ENCODE data around the gene RAPGEF2. TPM values are rescaled to one million over a fixed set of nuclear protein-coding genes. Genes with fewer than 3 reads are reported as not detected.

RAPGEF2 gene
- polyA plus RNA-seq, 1 donor (not counting 4 experiments of a cell fraction or from before 2014, with no cell fraction given): 23.8 TPM

GRCh38 chr4:159204566-159204965, 101.7 kb downstream of the RAPGEF2 start:
- Histone ChIP-seq H4K20me1 (ENCODE audit: control insufficient read depth, extremely low read depth, insufficient read depth, low read length) (no peaks in the 10 kb centered on the region), H3K4me2 (ENCODE audit: control insufficient read depth, extremely low read depth, insufficient read depth, low read depth, low read length) (no peak overlapping the region), H3K4me1 (ENCODE audit: control insufficient read depth, extremely low read depth, insufficient read depth, low read length) (peaks cover 6% of the 10 kb centered on the region), H3K9ac (ENCODE audit: control insufficient read depth, extremely low read depth, insufficient read depth, low read length) (no peak overlapping the region), H2AFZ (ENCODE audit: control insufficient read depth, low read length) (no peak overlapping the region), H3K9me3 (ENCODE audit: control insufficient read depth, low read depth, low read length) (no peaks in the 10 kb centered on the region), H3K27me3 (ENCODE audit: control insufficient read depth, extremely low read depth, insufficient read depth, low read length) (no peaks in the 10 kb centered on the region), H3K27ac (ENCODE audit: control insufficient read depth, insufficient read depth, low read length) (no peak overlapping the region), H3K4me3 (ENCODE audit: control insufficient read depth in 2 of 3, extremely low read depth in 1 of 3, insufficient read depth in 2 of 3, low read depth in 1 of 3, low read length in 3 of 3) (no peak overlapping the region), H3K79me2 (ENCODE audit: control insufficient read depth, insufficient read depth, low read length) (peaks cover 8% of the 10 kb centered on the region), H3K36me3 (ENCODE audit: control insufficient read depth in 2 of 2, extremely low read depth in 1 of 2, insufficient read depth in 2 of 2, low read length in 2 of 2) (no peaks in the 10 kb centered on the region), H3K9me1 (ENCODE audit: control insufficient read depth, extremely low read depth, insufficient read depth, low read length) (no peaks in the 10 kb centered on the region)
- dilution Hi-C loops (cut with MboI; ENCODE audit: extremely low pct_ligation_motif_present, low sequenced_read_pairs): no loop called here
- DNase-seq (ENCODE audit: low read depth, low spot score) (no peak), FAIRE-seq (no peak)
- TF ChIP-seq EZH2 (IDR thresholded peaks at IDR 0.05; ENCODE audit: low read length) (no peak), CTCF (optimal IDR thresholded peaks at IDR 0.05 in 1 of 3, IDR thresholded peaks at IDR 0.05 in 1 of 3, conservative IDR thresholded peaks at IDR 0.05 in 1 of 3; ENCODE audit: extremely low read depth in 1 of 3, insufficient read depth in 2 of 3, low read length in 3 of 3) (no peak)

DNA sequence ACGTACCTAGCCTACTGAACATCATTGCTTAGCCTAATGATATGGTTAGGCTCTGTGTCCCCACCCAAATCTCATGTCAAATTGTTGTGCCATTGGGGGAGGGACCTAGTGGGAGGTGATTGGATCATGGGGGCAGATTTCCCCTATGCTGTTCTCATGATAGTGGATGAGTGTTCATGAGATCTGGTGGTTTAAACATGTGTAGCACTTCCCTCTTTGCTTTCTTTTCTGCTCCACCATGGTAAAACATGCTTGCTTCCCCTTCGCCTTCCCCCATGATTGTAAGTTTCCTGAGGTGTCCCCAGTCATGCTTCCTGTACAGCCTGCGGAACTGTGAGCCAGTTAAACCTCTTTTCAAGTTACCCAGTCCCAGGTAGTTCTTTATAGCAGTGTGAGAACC, 102.6 kb downstream of the RAPGEF2 start:
- TF ChIP-seq CTCF (optimal IDR thresholded peaks at IDR 0.05 in 1 of 3, IDR thresholded peaks at IDR 0.05 in 1 of 3, conservative IDR thresholded peaks at IDR 0.05 in 1 of 3; ENCODE audit: extremely low read depth in 1 of 3, insufficient read depth in 2 of 3, low read length in 3 of 3) (no peak), EZH2 (IDR thresholded peaks at IDR 0.05; ENCODE audit: low read length) (no peak)
- H2AFZ ChIP-seq (ENCODE audit: control insufficient read depth, low read length): no peak overlapping the region
- no peak overlapping the region for H3K27ac ChIP-seq (ENCODE audit: control insufficient read depth, insufficient read depth, low read length)
- H3K9me3 ChIP-seq (ENCODE audit: control insufficient read depth, low read depth, low read length): no peaks in the 10 kb centered on the region
- DNase-seq (ENCODE audit: low read depth, low spot score) (no peak), FAIRE-seq (no peak)
- no peaks in the 10 kb centered on the region for H3K27me3 ChIP-seq (ENCODE audit: control insufficient read depth, extremely low read depth, insufficient read depth, low read length)
- dilution Hi-C loops (cut with MboI; ENCODE audit: extremely low pct_ligation_motif_present, low sequenced_read_pairs): no loop called here
- peaks cover 8% of the 10 kb centered on the region for H3K79me2 ChIP-seq (ENCODE audit: control insufficient read depth, insufficient read depth, low read length)
- no peak overlapping the region for H3K4me2 ChIP-seq (ENCODE audit: control insufficient read depth, extremely low read depth, insufficient read depth, low read depth, low read length)
- H3K4me1 ChIP-seq (ENCODE audit: control insufficient read depth, extremely low read depth, insufficient read depth, low read length): peaks cover 6% of the 10 kb centered on the region
- no peaks in the 10 kb centered on the region for H3K9me1 ChIP-seq (ENCODE audit: control insufficient read depth, extremely low read depth, insufficient read depth, low read length)
- no peak overlapping the region for H3K9ac ChIP-seq (ENCODE audit: control insufficient read depth, extremely low read depth, insufficient read depth, low read length)
- no peaks in the 10 kb centered on the region for H4K20me1 ChIP-seq (ENCODE audit: control insufficient read depth, extremely low read depth, insufficient read depth, low read length)
- H3K36me3 ChIP-seq (ENCODE audit: control insufficient read depth in 2 of 2, extremely low read depth in 1 of 2, insufficient read depth in 2 of 2, low read length in 2 of 2): no peaks in the 10 kb centered on the region
- H3K4me3 ChIP-seq (ENCODE audit: control insufficient read depth in 2 of 3, extremely low read depth in 1 of 3, insufficient read depth in 2 of 3, low read depth in 1 of 3, low read length in 3 of 3): no peak overlapping the region

Measured in keratinocyte (primary cell).